WTC11 (cell line): Measurements from ENCODE around the gene SHISA6. TPM values are rescaled to one million over a fixed set of nuclear protein-coding genes. Genes with fewer than 3 reads are reported as not detected.

Experiments used
- ATAC-seq: fragments of 200-7000 bp; cut with Tn5 transposase; 2 replicates; pipeline ENCODE4 v1.10.0; 2021; ENCODE audit warnings: mild to moderate bottlenecking, moderate library complexity
- CTCF ChIA-PET: fragments of 300-600 bp; sonication (Branson Sonifier 250); formaldehyde crosslinking; loops from one replicate; lab custom pipeline; 2021; ENCODE audit warnings: antibody characterized with exemption; lab: Charles Lee
- POLR2A ChIA-PET: fragments of 350-600 bp; sonication (Branson Sonifier 250); formaldehyde crosslinking; loops from one replicate; lab custom pipeline; 2021; ENCODE audit warnings: antibody characterized with exemption; lab: Charles Lee
- DNase-seq: peaks from one replicate; pipeline ENCODE4 v3.0.0; 2021; ENCODE audit warnings: low spot score
- H3K27ac Mint-ChIP-seq: 2 replicates; pipeline ENCODE4 v1.8.0; 2021; ENCODE audit warnings: mixed read lengths
- H3K27me3 Mint-ChIP-seq: 2 replicates; pipeline ENCODE4 v1.8.0; 2021; ENCODE audit warnings: low read depth, mild to moderate bottlenecking, moderate library complexity, mixed read lengths
- H3K36me3 Mint-ChIP-seq: 2 replicates; pipeline ENCODE4 v1.8.0; 2021; ENCODE audit warnings: mixed read lengths
- H3K4me1 Mint-ChIP-seq: 2 replicates; pipeline ENCODE4 v1.8.0; 2022; ENCODE audit warnings: mixed read lengths
- H3K4me3 Mint-ChIP-seq: 2 replicates; pipeline ENCODE4 v1.8.0; 2021; ENCODE audit warnings: mild to moderate bottlenecking, moderate library complexity, mixed read lengths
- H3K9me3 Mint-ChIP-seq: 2 replicates; pipeline ENCODE4 v1.8.0; 2021; ENCODE audit warnings: mixed read lengths
- AR ChIP-seq: fragments of 250-450 bp; sonication (Bioruptor Pico); IDR thresholded peaks from 2 replicates; pipeline ENCODE4 v1.9.0; 2021; ENCODE audit warnings: mild to moderate bottlenecking
- CBFB ChIP-seq: sonication (generic); formaldehyde crosslinking; IDR thresholded peaks from 2 replicates; pipeline ENCODE4 v1.8.1; 2022; ENCODE audit warnings: mild to moderate bottlenecking, low read depth, missing genetic modification reagents
- EMX1 ChIP-seq: fragments of 250-450 bp; sonication (Bioruptor Pico); IDR thresholded peaks from 2 replicates; pipeline ENCODE4 v1.8.0; 2021; ENCODE audit warnings: mild to moderate bottlenecking
- ESRRA ChIP-seq: sonication (generic); formaldehyde crosslinking; IDR thresholded peaks from 2 replicates; pipeline ENCODE4 v1.8.1; 2022; ENCODE audit warnings: mild to moderate bottlenecking, missing genetic modification reagents, borderline replicate concordance
- FOXJ3 ChIP-seq: sonication (generic); formaldehyde crosslinking; IDR thresholded peaks from 2 replicates; pipeline ENCODE4 v1.9.0; 2021; ENCODE audit warnings: missing genetic modification reagents, mild to moderate bottlenecking, borderline replicate concordance
- GRHL2 ChIP-seq: fragments of 250-450 bp; sonication (Bioruptor Pico); IDR thresholded peaks from 2 replicates; pipeline ENCODE4 v1.8.0; 2022; ENCODE audit warnings: mild to moderate bottlenecking, moderate library complexity; ENCODE audit not compliant: insufficient replicate concordance, severe bottlenecking
- GTF2I ChIP-seq: fragments of 250-450 bp; sonication (Bioruptor Pico); conservative IDR thresholded peaks from 2 replicates; pipeline ENCODE4 v1.4.0; 2021; ENCODE audit warnings: mild to moderate bottlenecking
- HMGXB4 ChIP-seq: sonication (generic); formaldehyde crosslinking; IDR thresholded peaks from 2 replicates; pipeline ENCODE4 v1.8.1; 2023; ENCODE audit warnings: mild to moderate bottlenecking, moderate library complexity, missing genetic modification reagents
- IRF2 ChIP-seq: sonication (generic); formaldehyde crosslinking; IDR thresholded peaks from 2 replicates; pipeline ENCODE4 v1.8.0; 2022; ENCODE audit warnings: low read depth, missing genetic modification reagents, borderline replicate concordance
- JUN ChIP-seq: sonication (generic); formaldehyde crosslinking; IDR thresholded peaks from 2 replicates; pipeline ENCODE4 v1.8.0; 2023; ENCODE audit warnings: mild to moderate bottlenecking, missing genetic modification reagents
- KAT7 ChIP-seq: sonication (generic); formaldehyde crosslinking; IDR thresholded peaks from 2 replicates; pipeline ENCODE4 v1.8.1; 2023; ENCODE audit warnings: missing genetic modification reagents, mild to moderate bottlenecking, borderline replicate concordance
- MYBL2 ChIP-seq: sonication (generic); formaldehyde crosslinking; IDR thresholded peaks from 2 replicates; pipeline ENCODE4 v1.8.1; 2023; ENCODE audit warnings: mild to moderate bottlenecking, moderate library complexity, missing genetic modification reagents
- NR3C1 ChIP-seq: sonication (generic); formaldehyde crosslinking; conservative IDR thresholded peaks from 2 replicates; pipeline ENCODE4 v1.8.1; 2023; ENCODE audit warnings: low read depth, mild to moderate bottlenecking, missing genetic modification reagents
- OVOL2 ChIP-seq: fragments of 250-450 bp; sonication (Bioruptor Pico); IDR thresholded peaks from 2 replicates; pipeline ENCODE4 v1.9.0; 2021; ENCODE audit warnings: mild to moderate bottlenecking, borderline replicate concordance
- SMAD3 ChIP-seq: sonication (generic); formaldehyde crosslinking; IDR thresholded peaks from 2 replicates; pipeline ENCODE4 v1.8.0; 2022; ENCODE audit warnings: missing genetic modification reagents, mild to moderate bottlenecking, borderline replicate concordance
- SOX15 ChIP-seq: fragments of 250-450 bp; sonication (Bioruptor Pico); IDR thresholded peaks from 2 replicates; pipeline ENCODE4 v1.9.0; 2021; ENCODE audit warnings: mild to moderate bottlenecking
- ZBTB43 ChIP-seq: sonication (generic); formaldehyde crosslinking; IDR thresholded peaks from 2 replicates; pipeline ENCODE4 v1.8.1; 2023; ENCODE audit warnings: mild to moderate bottlenecking, missing genetic modification reagents
- ZNF232 ChIP-seq: sonication (generic); formaldehyde crosslinking; IDR thresholded peaks from 2 replicates; pipeline ENCODE4 v1.8.0; 2022; ENCODE audit warnings: mild to moderate bottlenecking, missing genetic modification reagents
- ZNF281 ChIP-seq: sonication (generic); formaldehyde crosslinking; IDR thresholded peaks from 2 replicates; pipeline ENCODE4 v1.8.0; 2023; ENCODE audit warnings: mild to moderate bottlenecking, missing genetic modification reagents
- ZNF425 ChIP-seq: fragments of 250-450 bp; sonication (Bioruptor Pico); conservative IDR thresholded peaks from 2 replicates; pipeline ENCODE4 v1.9.0; 2021; ENCODE audit warnings: mild to moderate bottlenecking
- ZSCAN18 ChIP-seq: fragments of 250-450 bp; sonication (Bioruptor Pico); IDR thresholded peaks from 2 replicates; pipeline ENCODE4 v2.1.2; 2022; ENCODE audit warnings: mild to moderate bottlenecking, moderate library complexity
- total RNA-seq: library from RNA; stranded (reverse); gene quantifications from 3 replicates; pipeline ENCODE4 v1.2.3, GENCODE V29; 2021

The SHISA6 gene
- total RNA-seq, 1 experiment from 2014 or later, result 1.1 TPM

- Mint-ChIP-seq H3K4me3 (no peak overlapping the region), H3K27ac (no peak overlapping the region), H3K36me3 (peaks cover 50% of the 10 kb centered on the region), H3K4me1 (peaks cover 18% of the 10 kb centered on the region), H3K9me3 (peaks cover 65% of the 10 kb centered on the region), H3K27me3 (no peaks in the 10 kb centered on the region; the same call in 1 of the 2 replicates)
- TF ChIP-seq GTF2I (CRISPR knock-in tag) (no peak), HMGXB4 (no peak), ZNF232 (CRISPR knock-in tag) (no peak), GRHL2 (no peak), OVOL2 (CRISPR knock-in tag) (no peak), SMAD3 (CRISPR knock-in tag) (no peak), MYBL2 (no peak), ZNF281 (CRISPR knock-in tag) (no peak), ZBTB43 (no peak), IRF2 (no peak), ZNF425 (CRISPR knock-in tag) (no peak), EMX1 (CRISPR knock-in tag) (no peak), NR3C1 (CRISPR knock-in tag) (no peak)
- ChIA-PET CTCF (no interaction called here), POLR2A (no interaction called here)
- DNase-seq (no peak), ATAC-seq (no peak)
Observed at GRCh38 chr17:11334493-11334892, 93.5 kb downstream of the SHISA6 start.

GRCh38 chr17:11336290-11336689 is 95.3 kb downstream of the SHISA6 start:
- Mint-ChIP-seq H3K27me3 (no peaks in the 10 kb centered on the region; the same call in 1 of the 2 replicates), H3K36me3 (peaks cover 55% of the 10 kb centered on the region), H3K4me1 (peaks cover 11% of the 10 kb centered on the region), H3K9me3 (peaks cover 65% of the 10 kb centered on the region), H3K27ac (no peak overlapping the region), H3K4me3 (no peak overlapping the region)
- DNase-seq (no peak), ATAC-seq (no peak)
- ChIA-PET POLR2A (no interaction called here), CTCF (no interaction called here)
- no peak for TF ChIP-seq JUN (CRISPR knock-in tag)
- no peak for TF ChIP-seq ZSCAN18
- no peak for TF ChIP-seq ZNF281 (CRISPR knock-in tag)
- no peak for TF ChIP-seq ESRRA (CRISPR knock-in tag)
- TF ChIP-seq AR, result no peak
- no peak for TF ChIP-seq KAT7 (CRISPR knock-in tag)
- TF ChIP-seq FOXJ3 (CRISPR knock-in tag), result no peak
- no peak for TF ChIP-seq OVOL2 (CRISPR knock-in tag)
- TF ChIP-seq CBFB (CRISPR knock-in tag), result no peak
- no peak for TF ChIP-seq SOX15
